IMR-90 (cell line): ENCODE results near the gene CRYGN. TPM values are rescaled to one million over a fixed set of nuclear protein-coding genes. Genes with fewer than 3 reads are reported as not detected.

Experiments
- ATAC-seq: fragments of 200-7000 bp; cut with Tn5 transposase; 2 replicates; pipeline ENCODE4 v1.9.1; 2020; ENCODE audit warnings: low read depth, mild to moderate bottlenecking, moderate library complexity
- BruUV-seq: library from RNA; stranded (reverse); fragments of 400-500 nt; replicated peaks from 2 replicates; lab custom pipeline; 2021; lab: Mats Ljungman, UMichigan
- CTCF ChIA-PET: fragments of 300-600 bp; formaldehyde crosslinking; extraction: SDS; loops from one replicate; lab custom pipeline; 2021; ENCODE audit warnings: antibody characterized with exemption; lab: Yijun Ruan, JAX
- POLR2A ChIA-PET: fragments of 300-600 bp; sonication (Branson Sonifier 250); formaldehyde crosslinking; loops from one replicate; lab custom pipeline; 2022; ENCODE audit warnings: antibody characterized with exemption; ENCODE audit not compliant: unreplicated experiment; lab: Charles Lee
- DNase-seq: peaks from one replicate; pipeline ENCODE4 v3.0.0; 2013
- H2AFZ ChIP-seq: replicated peaks from 2 replicates; pipeline ENCODE3; 2013; ENCODE audit warnings: low read length, mild to moderate bottlenecking; ENCODE audit not compliant: poor library complexity
- H2AK5ac ChIP-seq: 2 replicates; pipeline ENCODE4 v1.6.1; 2013; ENCODE audit warnings: low read depth, low read length, inconsistent platforms
- H2AK9ac ChIP-seq: replicated peaks from 2 replicates; pipeline ENCODE3; 2013; ENCODE audit warnings: mild to moderate bottlenecking, low read depth, low read length, moderate library complexity; ENCODE audit not compliant: poor library complexity
- H2BK120ac ChIP-seq: 2 replicates; pipeline ENCODE4 v1.6.1; 2013; ENCODE audit warnings: low read depth, low read length, inconsistent platforms
- H2BK15ac ChIP-seq: 3 replicates; pipeline ENCODE4 v1.6.1; 2013; ENCODE audit warnings: low read depth, low read length, inconsistent platforms
- H2BK20ac ChIP-seq: 2 replicates; pipeline ENCODE4 v1.6.1; 2013; ENCODE audit warnings: low read depth, mild to moderate bottlenecking, inconsistent platforms, low read length, moderate library complexity
- H2BK5ac ChIP-seq: 2 replicates; pipeline ENCODE4 v1.6.1; 2013; ENCODE audit warnings: mild to moderate bottlenecking, low read depth, low read length, inconsistent platforms; ENCODE audit not compliant: poor library complexity, severe bottlenecking
- H3K14ac ChIP-seq: replicated peaks from 2 replicates; pipeline ENCODE4 v1.6.1; 2013; ENCODE audit warnings: low read depth, low read length, inconsistent platforms
- H3K18ac ChIP-seq: 2 replicates; pipeline ENCODE4 v1.6.1; 2013; ENCODE audit warnings: low read depth, low read length, control low read depth
- H3K23ac ChIP-seq: 2 replicates; pipeline ENCODE4 v1.6.1; 2013; ENCODE audit warnings: low read depth, low read length, inconsistent platforms
- H3K27ac ChIP-seq: 2 replicates; pipeline ENCODE4 v1.5.1; 2013; ENCODE audit warnings: mild to moderate bottlenecking, control low read depth, low read length; ENCODE audit not compliant: insufficient read depth
- H3K27me3 ChIP-seq: 2 replicates; pipeline ENCODE4 v1.6.1; 2013; ENCODE audit warnings: low read length; ENCODE audit not compliant: control insufficient read depth, insufficient read depth
- H3K36me3 ChIP-seq: 2 replicates; pipeline ENCODE4 v1.6.1; 2013; ENCODE audit warnings: low read length, mixed read lengths; ENCODE audit not compliant: control insufficient read depth, insufficient read depth
- H3K4ac ChIP-seq: 2 replicates; pipeline ENCODE4 v1.6.1; 2013; ENCODE audit warnings: low read depth, low read length, inconsistent platforms
- H3K4me1 ChIP-seq: 2 replicates; pipeline ENCODE4 v1.6.1; 2013; ENCODE audit warnings: low read length, mixed read lengths; ENCODE audit not compliant: control insufficient read depth, insufficient read depth
- H3K4me2 ChIP-seq: 2 replicates; pipeline ENCODE4 v1.6.1; 2013; ENCODE audit warnings: low read depth, mild to moderate bottlenecking, control low read depth, low read length, moderate library complexity
- H3K4me3 ChIP-seq: 2 replicates; pipeline ENCODE4 v1.5.1; 2013; ENCODE audit warnings: low read depth, mild to moderate bottlenecking, control low read depth, low read length, moderate library complexity; ENCODE audit not compliant: insufficient read depth
- H3K56ac ChIP-seq: 2 replicates; pipeline ENCODE4 v1.6.1; 2013; ENCODE audit warnings: low read length, inconsistent platforms; ENCODE audit not compliant: insufficient read depth; ENCODE audit errors: extremely low read depth
- H3K79me1 ChIP-seq, 2 experiments: 2 replicates each; pipeline ENCODE4 v1.6.1; 2013; ENCODE audit warnings: low read length in 2 of 2, inconsistent platforms in 1 of 2, low read depth in 1 of 2
- H3K9ac ChIP-seq: 2 replicates; pipeline ENCODE4 v1.6.1; 2013; ENCODE audit warnings: low read depth, low read length, control low read depth
- H3K9me1 ChIP-seq: 2 replicates; pipeline ENCODE4 v1.6.1; 2013; ENCODE audit warnings: low read length, inconsistent platforms; ENCODE audit not compliant: insufficient read depth
- H3K9me3 ChIP-seq: 2 replicates; pipeline ENCODE4 v1.6.1; 2013; ENCODE audit warnings: low read length; ENCODE audit not compliant: control insufficient read depth, insufficient read depth
- H4K20me1 ChIP-seq: 2 replicates; pipeline ENCODE4 v1.6.1; 2013; ENCODE audit warnings: low read length, inconsistent platforms; ENCODE audit not compliant: insufficient read depth
- H4K5ac ChIP-seq: 2 replicates; pipeline ENCODE4 v1.6.1; 2013; ENCODE audit warnings: mild to moderate bottlenecking, low read depth, low read length, control low read depth
- H4K8ac ChIP-seq, 2 experiments: 2 replicates each; pipeline ENCODE4 v1.6.1; 2013; ENCODE audit warnings: low read depth in 2 of 2, low read length in 2 of 2, control low read depth in 1 of 2, inconsistent platforms in 1 of 2
- H4K91ac ChIP-seq: 2 replicates; pipeline ENCODE4 v1.6.1; 2013; ENCODE audit warnings: low read depth, low read length, inconsistent platforms; ENCODE audit not compliant: insufficient read depth
- BHLHE40 ChIP-seq: fragments of 150-350 bp; IDR thresholded peaks from 2 replicates; pipeline ENCODE4 v1.6.1; 2016; ENCODE audit warnings: mild to moderate bottlenecking, low read depth, low read length
- CTCF ChIP-seq: conservative IDR thresholded peaks from 2 replicates; pipeline ENCODE4 v1.5.1; 2012; ENCODE audit warnings: mild to moderate bottlenecking, low read depth, low read length, improper control_type of control experiment
- FOS ChIP-seq: fragments of 150-350 bp; IDR thresholded peaks from 2 replicates; pipeline ENCODE4 v1.6.1; 2016; ENCODE audit warnings: low read depth, low read length
- RFX5 ChIP-seq: IDR thresholded peaks from 2 replicates; pipeline ENCODE4 v1.8.0; 2012; ENCODE audit warnings: low read depth, mild to moderate bottlenecking, low read length, moderate library complexity
- WGBS, 2 experiments: methylation state at CpG; one replicate each; pipeline versions ENCODE4 v1.1.5 to v1.1.7; 2013; ENCODE audit warnings: missing lambda C conversion rate in 2 of 2; ENCODE audit not compliant: insufficient read length in 1 of 2; ENCODE audit errors: extremely low coverage in 2 of 2; 5-methylcytosine and 5-hydroxymethylcytosine counted together
- dilution Hi-C: fragments of 300-500 bp; cut with HindIII; formaldehyde crosslinking; loops from one replicate; pipeline ENCODE4 v1.14.3; 2018; ENCODE audit warnings: low sequenced_read_pairs; ENCODE audit not compliant: unreplicated experiment
- in situ Hi-C: fragments of 300-500 bp; cut with MboI; formaldehyde crosslinking; loops from 3 replicates; pipeline ENCODE4 v1.14.3; 2019; ENCODE audit warnings: low sequenced_read_pairs, inconsistent platforms, mixed read lengths
- intact Hi-C: fragments of 100-400 bp; cut with micrococcal nuclease; formaldehyde crosslinking; loops from 2 replicates; pipeline ENCODE4 v1.10.0; 2022
- polyA plus RNA-seq, 3 experiments: library from polyadenylated mRNA; depleted of rRNA; stranded (reverse); fragments of >200 nt; gene quantifications; 2 replicates each; pipeline ENCODE4 v1.2.3, GENCODE V29; 2012; ENCODE audit warnings: low replicate concordance in 1 of 3
- total RNA-seq: library from RNA; depleted of rRNA; stranded (reverse); fragments of >200 nt; gene quantifications from 2 replicates; pipeline ENCODE4 v1.2.3, GENCODE V29; 2012
- TF ChIP-seq, protein P1 (sequence below): fragments of 150-350 bp; IDR thresholded peaks from 2 replicates; pipeline ENCODE4 v1.6.1; 2016; ENCODE audit warnings: low read depth, mild to moderate bottlenecking, low read length, moderate library complexity, borderline replicate concordance

CRYGN gene
- total and polyA plus RNA-seq, 2 of the 4 experiments (the other 2 are of a cell fraction), result not detected

- H3K4me3 ChIP-seq, result no peak overlapping the region
- no peak overlapping the region for H4K5ac ChIP-seq
- no peak overlapping the region for H3K18ac ChIP-seq
- H2BK15ac ChIP-seq, result no peak overlapping the region
- no peak overlapping the region for H2BK20ac ChIP-seq
- H3K36me3 ChIP-seq, result no peaks in the 10 kb centered on the region
- H3K9me3 ChIP-seq, result no peaks in the 10 kb centered on the region
- H3K4me1 ChIP-seq, result peaks cover 11% of the 10 kb centered on the region
- BruUV-seq, result no TSS peak
- dilution Hi-C loops, result no loop called here
- H3K9me1 ChIP-seq, result peaks cover 10% of the 10 kb centered on the region
- no peak overlapping the region for H2BK120ac ChIP-seq
- ChIA-PET CTCF (no interaction called here), POLR2A (no interaction called here)
- no peak overlapping the region for H2AK5ac ChIP-seq
- H3K4me2 ChIP-seq, result no peak overlapping the region
- intact Hi-C loops, result no loop called here
- ATAC-seq (no peak), DNase-seq (no peak)
- no CpG with 5 or more reads among the region's 5 CpGs for WGBS, 2 experiments
- H3K14ac ChIP-seq, result no peak overlapping the region
- no peak overlapping the region for H3K4ac ChIP-seq
- no peak overlapping the region for H2BK5ac ChIP-seq
- H3K27me3 ChIP-seq, result no peaks in the 10 kb centered on the region; the same call in 1 of the 2 replicates
- no peak overlapping the region for H3K23ac ChIP-seq
- H3K79me1 ChIP-seq, result no peaks in the 10 kb centered on the region
- H3K56ac ChIP-seq, result no peak overlapping the region
- in situ Hi-C loops, result loop anchor here (25.0 kb wide), 1 partner anchor 306 kb away; no protein-coding TSS in a partner anchor
- H3K27ac ChIP-seq, result no peak overlapping the region
- TF ChIP-seq FOS (no peak), CTCF (no peak), BHLHE40 (no peak), RFX5 (no peak)
- TF ChIP-seq, protein P1, sequence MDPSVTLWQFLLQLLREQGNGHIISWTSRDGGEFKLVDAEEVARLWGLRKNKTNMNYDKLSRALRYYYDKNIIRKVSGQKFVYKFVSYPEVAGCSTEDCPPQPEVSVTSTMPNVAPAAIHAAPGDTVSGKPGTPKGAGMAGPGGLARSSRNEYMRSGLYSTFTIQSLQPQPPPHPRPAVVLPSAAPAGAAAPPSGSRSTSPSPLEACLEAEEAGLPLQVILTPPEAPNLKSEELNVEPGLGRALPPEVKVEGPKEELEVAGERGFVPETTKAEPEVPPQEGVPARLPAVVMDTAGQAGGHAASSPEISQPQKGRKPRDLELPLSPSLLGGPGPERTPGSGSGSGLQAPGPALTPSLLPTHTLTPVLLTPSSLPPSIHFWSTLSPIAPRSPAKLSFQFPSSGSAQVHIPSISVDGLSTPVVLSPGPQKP, result no peak
- H2AFZ ChIP-seq, result no peak overlapping the region
- H4K20me1 ChIP-seq, result no peaks in the 10 kb centered on the region
- no peak overlapping the region for H2AK9ac ChIP-seq
- H4K8ac ChIP-seq, result no peak overlapping the region
- no peak overlapping the region for H3K9ac ChIP-seq
- H4K91ac ChIP-seq, result no peak overlapping the region
These were observed 16.3 kb upstream of the CRYGN start for GRCh38 chr7:151456276-151456675.
